Prostate gland (tissue), 2 donors: Measurements from ENCODE around the gene OSBPL8. TPM values are rescaled to one million over a fixed set of nuclear protein-coding genes. Genes with fewer than 3 reads are reported as not detected.
"Not testable (repeated sequence)": the region's sequence is repeated elsewhere in the genome, so short reads cannot be mapped to it uniquely, and the experiment has no call there.

Experiments used
- DNase-seq: peaks from one replicate; pipeline ENCODE4 v3.0.0-alpha.2; 2019; ENCODE audit warnings: low spot score
- H3K27ac ChIP-seq, 2 donors: fragments of 200-600 bp; sonication (generic); 2 replicates each; pipeline ENCODE4 v1.5.1; 2017 to 2019
- H3K27me3 ChIP-seq: fragments of 200-600 bp; sonication (generic); replicated peaks from 2 replicates; pipeline ENCODE4 v1.5.1; 2019; ENCODE audit not compliant: insufficient read depth
- H3K36me3 ChIP-seq, 2 donors: fragments of 200-600 bp; sonication (generic); 1 replicate in 1 of 2; 2 replicates in 1 of 2; pipeline versions ENCODE4 v1.5.1 to v1.8.1; 2017 to 2019
- H3K4me1 ChIP-seq: fragments of 200-600 bp; sonication (generic); replicated peaks from 2 replicates; pipeline ENCODE4 v1.5.1; 2019
- H3K4me3 ChIP-seq, 2 donors: fragments of 200-600 bp; sonication (generic); 2 replicates each; pipeline ENCODE4 v1.5.1; 2017 to 2019
- H3K9me3 ChIP-seq: fragments of 200-600 bp; sonication (generic); 2 replicates; pipeline ENCODE4 v1.5.1; 2017
- CTCF ChIP-seq, 4 experiments: fragments of 200-600 bp in 2 of 4; fragments of 450-650 bp in 2 of 4; sonication (generic) in 2 of 4; IDR thresholded peaks; 1 replicate in 3 of 4; 2 replicates in 1 of 4; pipeline ENCODE4 v1.5.1; 2016 to 2019; ENCODE audit warnings: antibody characterized with exemption in 4 of 4, mild to moderate bottlenecking in 2 of 4, moderate library complexity in 2 of 4
- POLR2A ChIP-seq: fragments of 450-650 bp; IDR thresholded peaks from one replicate; pipeline ENCODE4 v1.6.1; 2016; ENCODE audit warnings: antibody characterized with exemption, mild to moderate bottlenecking
- POLR2AphosphoS5 ChIP-seq: sonication (generic); formaldehyde crosslinking; IDR thresholded peaks from one replicate; pipeline ENCODE4 v1.6.1; 2017; ENCODE audit warnings: antibody characterized with exemption
- WGBS: methylation state at CpG from one replicate; pipeline ENCODE4 v1.1.5; 2018; 5-methylcytosine and 5-hydroxymethylcytosine counted together
- intact Hi-C: fragments of 100-400 bp; cut with DNase I; formaldehyde crosslinking; loops from one replicate; pipeline ENCODE4 v1.14.2; 2022
- total RNA-seq, 2 donors: library from RNA; depleted of rRNA; stranded (reverse); fragments of >200 nt; gene quantifications; one replicate each; pipeline ENCODE4 v1.1.0, GENCODE V29; 2016

Gene OSBPL8
- total RNA-seq, 2 donors from 2014 or later: 50.6 to 54.2 TPM

- H3K9me3 ChIP-seq: no peaks in the 10 kb centered on the region
- intact Hi-C loops: no loop called here
- 100% methylated on average over 2 of the region's 2 CpGs for WGBS
These were observed 54.5 kb downstream of the OSBPL8 start for GRCh38 chr12:76505050-76505449.

GRCh38 chr12:76504606-76505005 lies 55.0 kb downstream of the OSBPL8 start:
- no peaks in the 10 kb centered on the region for H3K9me3 ChIP-seq
- no peak overlapping the region for H3K4me3 ChIP-seq
- no peaks in the 10 kb centered on the region for H3K4me1 ChIP-seq
- TF ChIP-seq CTCF (IDR thresholded peaks at IDR 0.05) (no peak), POLR2AphosphoS5 (no peak), POLR2A (no peak)
- no peak overlapping the region for H3K27ac ChIP-seq
- no peak for DNase-seq
- H3K36me3 ChIP-seq: no peaks in the 10 kb centered on the region
- 98% methylated on average over 2 of the region's 2 CpGs for WGBS
- intact Hi-C loops: no loop called here
- H3K27me3 ChIP-seq: no peaks in the 10 kb centered on the region

More at GRCh38 chr12:76505050-76505449, 54.5 kb downstream of the OSBPL8 start:
- no peaks in the 10 kb centered on the region for H3K27me3 ChIP-seq
- H3K36me3 ChIP-seq: no peaks in the 10 kb centered on the region
- no peak overlapping the region for H3K4me3 ChIP-seq
- no peak for DNase-seq
- no peaks in the 10 kb centered on the region for H3K4me1 ChIP-seq
- TF ChIP-seq CTCF (IDR thresholded peaks at IDR 0.05) (no peak), POLR2A (no peak), POLR2AphosphoS5 (no peak)
- H3K27ac ChIP-seq: no peak overlapping the region

GRCh38 chr12:76503957-76504356 lies 55.6 kb downstream of the OSBPL8 start:
- Histone ChIP-seq H3K36me3 (no peaks in the 10 kb centered on the region), H3K27ac (no peak overlapping the region), H3K27me3 (no peaks in the 10 kb centered on the region), H3K9me3 (no peaks in the 10 kb centered on the region), H3K4me3 (no peak overlapping the region), H3K4me1 (no peaks in the 10 kb centered on the region)
- intact Hi-C loops: no loop called here
- no peak for TF ChIP-seq POLR2AphosphoS5
- TF ChIP-seq POLR2A: no peak
- no peak for TF ChIP-seq CTCF (IDR thresholded peaks at IDR 0.05)
- no peak for DNase-seq

- intact Hi-C loops: no loop called here
These were observed 58.2 kb downstream of the OSBPL8 start for GRCh38 chr12:76501390-76501789.

GRCh38 chr12:76499136-76499535 lies 60.4 kb downstream of the OSBPL8 start:
- H3K4me1 ChIP-seq, H3K4me3 ChIP-seq, H3K27ac ChIP-seq, DNase-seq, intact Hi-C loops, H3K9me3 ChIP-seq, H3K27me3 ChIP-seq, H3K36me3 ChIP-seq: not testable (repeated sequence)
- 97% methylated on average over 4 of the region's 4 CpGs for WGBS

More at GRCh38 chr12:76501390-76501789, 58.2 kb downstream of the OSBPL8 start:
- Histone ChIP-seq H3K4me1 (no peaks in the 10 kb centered on the region), H3K36me3 (no peaks in the 10 kb centered on the region), H3K9me3 (no peaks in the 10 kb centered on the region), H3K4me3 (no peak overlapping the region), H3K27ac (no peak overlapping the region), H3K27me3 (no peaks in the 10 kb centered on the region)
- no peak for DNase-seq
- 100% methylated on average over 2 of the region's 2 CpGs for WGBS
- TF ChIP-seq CTCF (IDR thresholded peaks at IDR 0.05): no peak
- no peak for TF ChIP-seq POLR2A
- TF ChIP-seq POLR2AphosphoS5: no peak
